LNCaP clone FGC (cell line): ENCODE results near the gene COX4I1.

Experiments used
- DNase-seq: peaks from one replicate; pipeline ENCODE4 v3.0.0-alpha.2; 2011; ENCODE audit warnings: low read depth
- H3K4me3 ChIP-seq: 2 replicates; pipeline ENCODE4 v1.5.1; 2011; ENCODE audit warnings: mild to moderate bottlenecking, low read depth, low read length, control low read depth
- TF ChIP-seq, protein P1 (sequence below): IDR thresholded peaks from 2 replicates; pipeline ENCODE4 v1.5.1; 2012; ENCODE audit warnings: mild to moderate bottlenecking; ENCODE audit not compliant: control insufficient read depth, insufficient read depth; ENCODE audit errors: extremely low read depth

COX4I1 gene

DNA sequence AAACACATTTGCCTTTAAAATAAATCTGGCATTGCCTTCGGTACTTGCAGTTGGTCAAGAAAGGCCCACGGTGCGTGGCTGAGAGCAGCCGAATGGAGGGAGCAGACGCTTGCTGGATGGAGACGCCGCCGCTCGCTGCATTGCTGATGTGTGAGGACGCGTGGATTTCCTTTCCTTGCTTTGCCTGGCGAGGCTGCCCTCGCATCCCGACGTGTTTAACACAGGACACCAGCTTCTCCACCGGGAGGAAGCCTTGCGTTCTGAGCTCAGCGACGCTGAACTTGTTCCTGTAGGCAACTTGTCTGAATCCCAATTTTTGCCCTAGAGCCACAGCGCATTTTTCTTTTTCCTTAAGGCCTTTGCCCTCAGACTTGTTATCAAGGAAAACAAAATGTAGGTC lies 45.8 kb downstream of the COX4I1 start:
- no peak overlapping the region for H3K4me3 ChIP-seq
- TF ChIP-seq, protein P1, sequence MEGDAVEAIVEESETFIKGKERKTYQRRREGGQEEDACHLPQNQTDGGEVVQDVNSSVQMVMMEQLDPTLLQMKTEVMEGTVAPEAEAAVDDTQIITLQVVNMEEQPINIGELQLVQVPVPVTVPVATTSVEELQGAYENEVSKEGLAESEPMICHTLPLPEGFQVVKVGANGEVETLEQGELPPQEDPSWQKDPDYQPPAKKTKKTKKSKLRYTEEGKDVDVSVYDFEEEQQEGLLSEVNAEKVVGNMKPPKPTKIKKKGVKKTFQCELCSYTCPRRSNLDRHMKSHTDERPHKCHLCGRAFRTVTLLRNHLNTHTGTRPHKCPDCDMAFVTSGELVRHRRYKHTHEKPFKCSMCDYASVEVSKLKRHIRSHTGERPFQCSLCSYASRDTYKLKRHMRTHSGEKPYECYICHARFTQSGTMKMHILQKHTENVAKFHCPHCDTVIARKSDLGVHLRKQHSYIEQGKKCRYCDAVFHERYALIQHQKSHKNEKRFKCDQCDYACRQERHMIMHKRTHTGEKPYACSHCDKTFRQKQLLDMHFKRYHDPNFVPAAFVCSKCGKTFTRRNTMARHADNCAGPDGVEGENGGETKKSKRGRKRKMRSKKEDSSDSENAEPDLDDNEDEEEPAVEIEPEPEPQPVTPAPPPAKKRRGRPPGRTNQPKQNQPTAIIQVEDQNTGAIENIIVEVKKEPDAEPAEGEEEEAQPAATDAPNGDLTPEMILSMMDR, result no peak
- DNase-seq, result no peak

DNA sequence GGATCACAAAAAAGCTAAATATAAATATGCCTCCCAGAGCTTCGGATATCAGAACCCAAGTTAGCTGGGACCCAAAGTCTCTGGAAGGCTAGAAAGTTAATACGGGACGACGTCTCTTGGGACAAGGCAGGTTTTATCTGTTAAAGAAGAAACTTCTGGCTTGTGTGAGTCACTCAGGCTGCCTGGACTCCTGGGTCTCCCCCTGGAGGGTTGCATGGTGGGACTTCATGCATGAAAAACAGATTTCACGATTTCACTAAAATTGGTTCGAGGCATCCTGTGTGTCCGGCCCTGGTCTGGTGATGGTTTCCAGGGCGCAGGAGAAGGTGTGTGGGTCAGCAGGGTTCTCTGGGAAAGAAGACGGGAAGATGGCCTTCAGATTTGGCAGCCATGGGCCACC lies 47.0 kb downstream of the COX4I1 start:
- H3K4me3 ChIP-seq, result no peak overlapping the region
- TF ChIP-seq, protein P1, result no peak
- DNase-seq, result no peak

DNA sequence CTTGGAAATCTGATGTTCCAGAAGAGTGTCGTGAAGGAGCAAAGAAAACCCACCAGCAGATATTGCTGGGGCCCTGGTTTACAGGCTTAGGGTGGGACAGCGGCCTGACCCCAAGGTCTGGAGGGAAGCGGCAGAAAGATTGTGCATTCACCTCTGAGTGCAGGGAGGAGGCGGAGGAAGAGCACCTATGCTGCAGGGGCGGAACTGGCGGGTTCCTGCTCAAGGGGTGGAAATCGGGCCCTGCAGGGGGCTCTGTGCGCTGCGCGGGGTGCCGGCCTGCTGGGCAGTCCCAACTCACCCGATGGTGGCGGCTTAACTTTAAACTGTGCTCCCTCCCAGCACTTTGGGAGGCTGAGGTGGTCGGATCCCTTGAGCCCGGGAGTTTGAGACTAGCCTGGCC lies 47.5 kb downstream of the COX4I1 start:
- TF ChIP-seq, protein P1, result no peak
- DNase-seq, result no peak
- H3K4me3 ChIP-seq, result no peak overlapping the region

DNA sequence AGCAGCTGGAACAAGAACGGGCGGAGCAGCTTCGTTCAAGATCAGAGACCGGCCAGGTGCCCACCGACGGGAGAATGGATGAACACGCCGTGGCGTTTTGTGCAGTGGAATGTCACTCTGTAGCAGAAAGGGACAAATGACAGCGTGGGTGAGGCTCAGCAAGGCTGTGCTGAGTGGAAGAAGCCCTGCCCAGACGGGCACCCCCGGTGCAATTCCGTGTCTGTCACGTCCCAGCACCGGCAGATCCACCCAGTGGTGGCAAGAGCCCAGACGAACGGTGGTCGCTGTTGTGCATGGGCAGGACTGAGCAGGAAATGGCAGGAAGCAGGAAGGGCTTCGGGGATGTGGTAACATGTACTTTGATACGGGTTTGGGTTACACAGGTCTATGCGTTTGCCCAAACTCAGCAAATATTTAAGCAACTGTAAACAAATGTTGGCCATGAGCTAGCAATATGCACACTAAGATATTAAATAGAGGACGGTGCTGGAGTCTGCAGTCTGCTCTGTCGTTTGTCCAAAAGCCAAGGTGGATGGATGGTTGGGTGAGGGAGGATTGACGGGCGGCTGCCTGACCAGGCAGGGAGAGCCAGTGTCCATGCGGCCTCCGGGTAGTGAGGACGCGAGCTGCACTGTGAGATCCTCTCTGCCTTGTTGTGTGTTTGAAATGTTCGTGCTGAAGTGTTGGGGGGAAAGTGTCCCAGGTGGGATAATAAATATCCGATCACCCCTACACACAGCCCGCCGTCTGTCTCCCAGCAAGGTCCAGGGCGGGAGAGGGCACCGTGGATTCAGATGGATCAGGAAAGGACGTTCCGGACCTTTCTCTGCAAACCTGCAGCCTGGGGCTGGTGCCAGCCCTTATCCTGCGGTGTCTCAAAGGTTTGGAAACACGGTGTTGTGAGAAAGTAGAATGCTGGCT lies 48.4 kb downstream of the COX4I1 start:
- peak; percentile 0 for DNase-seq
- TF ChIP-seq, protein P1, result no peak
- no peak overlapping the region for H3K4me3 ChIP-seq

DNA sequence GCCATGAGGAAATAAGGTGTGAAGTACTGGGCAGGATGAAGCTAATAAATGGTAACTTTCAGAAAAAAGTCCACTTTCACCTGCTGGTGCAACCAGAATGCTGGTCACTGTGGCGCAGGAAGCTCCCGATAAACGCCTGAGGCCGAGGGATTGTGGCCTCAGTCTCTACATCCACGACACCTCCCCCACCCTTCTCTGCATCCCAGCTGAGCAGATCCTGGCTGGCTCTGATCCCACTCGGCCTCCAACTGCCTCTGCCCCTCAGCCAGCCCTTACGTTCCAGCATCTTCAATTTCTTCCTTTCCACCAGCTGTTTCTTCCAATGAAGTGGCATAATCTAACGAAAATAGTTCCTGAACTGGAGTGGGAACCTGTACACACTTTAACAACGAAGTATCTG lies 49.5 kb downstream of the COX4I1 start:
- no peak for DNase-seq
- TF ChIP-seq, protein P1, result no peak
- H3K4me3 ChIP-seq, result no peak overlapping the region

DNA sequence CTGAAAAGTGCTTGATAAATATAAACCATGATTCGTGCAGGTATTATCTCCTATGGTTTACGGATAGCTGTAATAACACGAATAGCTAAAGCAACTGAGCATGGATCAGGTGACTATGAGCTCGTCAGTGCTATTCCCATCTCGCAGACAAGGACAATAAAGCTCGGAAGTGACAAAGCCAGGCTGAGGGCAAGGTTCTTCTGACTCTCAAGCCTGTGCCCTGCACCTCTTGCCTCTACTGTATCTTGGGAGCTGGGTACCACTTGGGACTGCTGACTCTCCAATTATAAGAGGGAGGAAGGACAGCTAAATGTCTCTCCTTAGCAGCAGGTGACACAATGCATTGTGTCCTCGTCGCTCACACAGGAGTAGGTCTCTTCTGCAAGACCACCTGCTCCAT lies 49.9 kb downstream of the COX4I1 start:
- TF ChIP-seq, protein P1, result no peak

DNA sequence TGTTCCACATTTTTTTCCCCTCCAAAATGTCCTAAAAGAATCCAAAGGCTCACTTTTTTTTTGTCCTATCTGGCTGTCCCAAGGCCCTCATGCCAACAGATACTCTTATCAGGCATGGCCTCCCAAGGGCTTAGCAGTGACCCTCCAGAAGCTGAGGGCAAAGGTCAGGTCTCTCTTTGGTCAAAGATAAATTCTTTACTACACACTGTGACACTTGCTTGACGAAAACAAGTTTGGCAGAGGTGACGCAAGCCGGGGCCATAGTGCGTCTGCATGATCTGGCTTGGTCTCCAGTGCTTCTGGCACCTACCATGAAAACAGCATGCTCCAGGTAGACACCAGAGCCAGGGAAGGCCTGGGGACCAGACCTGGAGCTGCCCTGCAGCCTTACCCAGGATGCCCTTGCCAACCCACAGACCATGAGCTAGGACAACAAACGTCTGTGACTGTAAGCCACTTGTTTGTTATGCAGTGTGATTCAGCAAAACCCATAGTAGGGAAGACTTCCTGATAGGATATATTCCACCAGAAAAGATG lies 50.9 kb downstream of the COX4I1 start:
- TF ChIP-seq, protein P1, result no peak
- DNase-seq, result no peak
- no peak overlapping the region for H3K4me3 ChIP-seq

More for the DNA sequence above, 49.9 kb downstream of the COX4I1 start:
- DNase-seq, result no peak
- H3K4me3 ChIP-seq, result no peak overlapping the region
